Measurements from ENCODE around the gene MEIS2.
"Not testable (repeated sequence)": the region's sequence is repeated elsewhere in the genome, so short reads cannot be mapped to it uniquely, and the experiment has no call there.

Gene MEIS2

GRCh38 chr15:37004373-37004869 lies 95.9 kb downstream of the MEIS2 start:
- DNase-seq: no peak

DNA sequence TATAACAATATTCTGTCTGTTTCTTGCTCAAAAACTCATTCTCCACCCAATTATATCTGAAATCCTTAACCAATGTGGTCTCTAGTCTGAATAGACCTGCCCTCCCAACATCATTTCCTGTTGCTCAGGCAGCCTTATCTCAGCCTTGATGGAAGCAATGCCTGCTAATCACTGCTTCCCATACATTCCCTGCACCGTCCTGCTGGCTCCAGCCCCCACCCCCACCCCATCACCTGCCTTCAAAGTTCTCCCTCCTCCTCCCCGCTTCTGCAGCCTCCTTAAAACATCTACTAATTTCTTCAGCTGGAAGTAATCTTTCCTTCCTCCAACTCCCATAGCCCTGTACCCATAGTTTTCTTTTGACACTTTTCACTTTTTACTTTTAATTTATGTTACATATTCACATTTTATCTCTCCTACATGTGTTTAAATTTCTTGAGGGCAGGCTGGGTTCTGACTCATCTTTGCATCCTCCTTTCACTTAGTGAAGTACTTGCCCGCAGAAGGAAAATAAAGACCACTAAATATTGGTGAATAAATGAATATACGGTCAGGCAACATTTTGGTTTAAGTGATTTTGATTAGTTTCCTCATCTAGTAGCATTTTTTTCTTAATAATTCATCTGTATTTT lies 98.2 kb downstream of the MEIS2 start:
- no peak for DNase-seq

DNA sequence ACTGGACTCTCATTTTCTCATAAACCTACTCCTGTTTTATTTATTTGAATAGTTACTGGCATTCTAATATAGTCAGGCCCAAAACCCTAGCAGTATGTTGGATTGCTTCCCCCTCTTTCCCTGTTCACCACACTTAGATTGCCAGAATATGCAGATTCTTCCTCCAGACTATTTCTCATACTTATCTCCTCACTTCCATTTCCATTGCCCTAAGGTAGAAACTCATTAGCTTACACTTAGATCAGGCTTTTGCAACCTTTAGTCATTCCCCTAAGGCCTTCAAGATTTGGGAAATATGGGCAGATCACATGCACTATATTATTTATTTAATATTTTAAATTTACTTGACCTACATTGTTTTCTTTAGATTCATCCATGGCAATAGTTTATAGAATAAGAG lies 98.9 kb downstream of the MEIS2 start:
- no peak for DNase-seq

- DNase-seq: no peak
Observed at GRCh38 chr15:36999778-37000177, 100.6 kb downstream of the MEIS2 start.

DNA sequence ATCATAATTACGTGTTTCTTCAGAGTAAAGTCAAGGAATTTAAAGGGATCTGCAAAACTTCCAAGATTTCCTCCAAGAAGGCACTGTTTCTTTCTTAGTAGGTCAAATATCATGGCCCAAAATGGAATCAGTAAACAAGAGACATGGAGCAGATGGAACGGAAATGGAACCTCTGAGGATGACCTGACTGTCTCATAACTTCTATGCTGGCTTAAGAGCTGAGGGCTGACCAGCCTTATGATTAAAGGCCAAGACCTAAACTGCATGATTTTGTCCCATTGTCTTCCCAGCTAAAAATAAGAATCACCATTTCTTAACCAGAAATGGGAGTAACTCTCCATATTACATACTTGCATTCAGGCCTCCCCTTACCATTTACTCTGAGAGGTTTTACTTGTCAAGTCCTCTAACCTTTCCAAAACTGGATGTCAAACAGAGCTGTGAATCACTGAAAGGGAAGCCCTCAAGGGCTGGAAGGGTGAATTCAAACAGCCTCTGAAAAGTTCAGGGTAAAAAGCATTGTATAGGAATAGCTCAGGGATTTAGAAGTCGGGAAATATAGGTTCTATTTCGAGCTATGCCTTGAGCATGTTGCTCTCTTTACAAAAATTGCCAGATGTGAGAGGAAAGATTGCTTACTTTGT lies 103.7 kb downstream of the MEIS2 start:
- DNase-seq: no peak

GRCh38 chr15:36996121-36996520 lies 104.2 kb downstream of the MEIS2 start:
- DNase-seq: no peak

- no peak for DNase-seq
Observed at GRCh38 chr15:36994790-36995189, 105.6 kb downstream of the MEIS2 start.

GRCh38 chr15:36992454-36992853 lies 107.9 kb downstream of the MEIS2 start:
- no peak for DNase-seq

- DNase-seq: no peak
Observed at GRCh38 chr15:36988947-36989346, 111.4 kb downstream of the MEIS2 start.

DNA sequence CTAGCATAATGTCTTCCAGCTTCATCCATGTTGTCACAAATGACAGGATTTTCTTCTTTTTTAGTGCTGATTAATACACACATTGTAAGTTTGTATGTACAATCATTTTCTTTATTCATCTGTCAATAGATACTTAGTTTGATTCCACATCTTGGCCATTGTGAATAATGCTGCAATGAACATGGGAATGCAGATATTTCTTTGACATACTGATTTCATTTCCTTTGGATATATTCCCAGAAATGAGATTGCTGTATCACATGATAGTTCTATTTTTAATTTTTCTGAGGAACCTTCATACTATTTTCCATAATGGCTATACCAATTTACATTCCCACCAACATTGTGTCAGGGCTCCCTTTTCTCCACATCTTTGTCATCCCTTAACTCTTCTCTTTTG lies 117.9 kb downstream of the MEIS2 start:
- no peak for DNase-seq

DNA sequence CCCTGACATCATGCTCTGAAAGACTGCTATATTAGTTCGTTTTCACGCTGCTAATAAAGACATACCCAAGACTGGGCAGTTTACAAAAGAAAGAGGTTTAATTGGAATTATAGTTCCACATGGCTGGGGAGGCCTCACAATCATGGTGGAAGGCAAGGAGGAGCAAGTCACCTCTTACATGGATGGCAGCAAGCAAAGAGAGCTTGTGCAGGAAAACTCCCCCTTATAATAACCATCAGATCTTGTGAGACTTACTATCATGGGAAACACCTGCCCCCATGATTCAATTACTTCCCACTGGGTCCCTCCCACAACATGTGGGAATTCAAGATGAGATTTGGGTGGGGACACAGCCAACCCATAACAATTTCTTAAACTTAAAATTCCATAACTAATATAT lies 120.1 kb downstream of the MEIS2 start:
- not testable (repeated sequence) for DNase-seq

DNA sequence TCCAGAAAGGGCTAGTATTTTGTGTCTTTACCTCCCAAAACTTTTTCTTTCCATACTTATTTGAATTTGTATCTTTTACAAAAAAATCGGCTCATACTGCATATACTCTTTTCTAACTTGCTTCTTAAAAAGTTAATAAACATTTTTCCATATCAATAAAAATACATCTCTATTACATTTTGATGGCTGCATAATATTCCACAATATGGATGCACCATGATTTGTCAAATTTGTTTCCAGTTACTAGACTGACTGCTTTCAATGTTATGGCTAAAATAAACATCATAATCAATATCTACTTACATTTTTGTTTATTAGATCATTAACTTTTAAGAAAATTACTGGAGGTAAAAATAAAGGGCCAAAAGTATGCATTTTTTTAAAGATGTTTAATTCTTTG lies 121.7 kb downstream of the MEIS2 start:
- no peak for DNase-seq

DNA sequence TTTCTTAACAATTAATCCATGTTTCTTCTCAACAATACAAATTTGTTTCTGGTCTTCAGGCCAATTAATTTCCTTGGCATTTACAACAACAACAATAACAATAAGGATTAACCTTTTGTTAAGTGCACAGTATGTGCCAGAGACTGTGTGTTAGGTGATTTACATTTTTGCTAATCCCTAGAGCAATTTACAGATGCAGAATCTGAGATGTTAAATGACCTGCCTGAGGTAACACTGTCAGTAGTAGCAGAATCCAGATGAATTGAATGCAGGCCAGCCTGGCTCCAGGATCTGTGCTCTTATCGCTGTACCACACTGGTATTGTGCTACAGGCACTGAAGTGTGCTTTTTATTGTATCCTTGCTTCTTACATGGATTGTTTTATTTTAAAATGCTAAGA lies 122.2 kb downstream of the MEIS2 start:
- DNase-seq: no peak

- DNase-seq: no peak
Observed at GRCh38 chr15:36977659-36978058, 122.7 kb downstream of the MEIS2 start.

GRCh38 chr15:36972704-36973103 lies 127.6 kb downstream of the MEIS2 start:
- DNase-seq: no peak

DNA sequence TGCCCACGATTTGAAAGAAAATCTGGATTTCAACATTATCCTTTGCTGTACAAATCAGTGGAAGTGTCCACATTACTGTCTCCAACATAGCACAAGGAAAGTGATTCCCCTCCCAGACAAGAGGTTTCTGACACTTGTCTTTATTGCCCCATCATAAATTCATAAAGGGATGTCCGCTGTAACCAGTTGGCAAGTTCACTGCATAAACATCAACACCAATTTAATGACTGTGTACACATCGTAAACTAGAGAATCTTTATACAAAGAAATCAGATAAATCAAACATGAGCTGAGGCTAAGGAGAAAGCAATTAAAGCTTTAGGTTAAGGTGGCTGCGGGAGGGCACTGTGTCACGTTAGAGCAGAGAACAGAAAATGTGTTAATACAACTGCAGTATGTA lies 129.8 kb downstream of the MEIS2 start:
- no peak for DNase-seq

GRCh38 chr15:36967929-36968328 lies 132.4 kb downstream of the MEIS2 start:
- no peak for DNase-seq

- no peak for DNase-seq
Observed at GRCh38 chr15:36966708-36967107, 133.6 kb downstream of the MEIS2 start.

- DNase-seq: no peak
Observed at GRCh38 chr15:36965570-36966342, 134.6 kb downstream of the MEIS2 start.

GRCh38 chr15:36964626-36965025 lies 135.7 kb downstream of the MEIS2 start:
- DNase-seq: no peak

DNA sequence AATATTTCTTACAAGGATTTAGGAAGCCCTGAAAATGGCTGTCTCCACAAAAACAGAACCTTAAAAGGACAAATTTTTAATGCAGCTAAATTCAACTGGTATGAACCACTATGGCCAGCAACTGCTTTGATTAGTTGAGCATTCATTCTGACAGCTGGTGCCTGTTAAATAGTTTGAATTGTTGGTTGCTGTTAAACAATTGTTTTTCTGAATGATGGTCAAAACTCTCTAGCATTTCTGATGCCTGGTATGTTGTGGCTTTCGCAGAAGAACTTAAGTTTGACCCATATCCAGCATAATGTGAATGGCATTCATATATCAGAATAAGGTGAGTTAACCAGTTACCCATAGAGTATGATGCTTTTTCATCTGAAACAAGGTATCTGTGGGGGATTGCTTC lies 138.4 kb downstream of the MEIS2 start:
- no peak for DNase-seq

GRCh38 chr15:36960947-36961227 lies 139.5 kb downstream of the MEIS2 start:
- DNase-seq: no peak

DNA sequence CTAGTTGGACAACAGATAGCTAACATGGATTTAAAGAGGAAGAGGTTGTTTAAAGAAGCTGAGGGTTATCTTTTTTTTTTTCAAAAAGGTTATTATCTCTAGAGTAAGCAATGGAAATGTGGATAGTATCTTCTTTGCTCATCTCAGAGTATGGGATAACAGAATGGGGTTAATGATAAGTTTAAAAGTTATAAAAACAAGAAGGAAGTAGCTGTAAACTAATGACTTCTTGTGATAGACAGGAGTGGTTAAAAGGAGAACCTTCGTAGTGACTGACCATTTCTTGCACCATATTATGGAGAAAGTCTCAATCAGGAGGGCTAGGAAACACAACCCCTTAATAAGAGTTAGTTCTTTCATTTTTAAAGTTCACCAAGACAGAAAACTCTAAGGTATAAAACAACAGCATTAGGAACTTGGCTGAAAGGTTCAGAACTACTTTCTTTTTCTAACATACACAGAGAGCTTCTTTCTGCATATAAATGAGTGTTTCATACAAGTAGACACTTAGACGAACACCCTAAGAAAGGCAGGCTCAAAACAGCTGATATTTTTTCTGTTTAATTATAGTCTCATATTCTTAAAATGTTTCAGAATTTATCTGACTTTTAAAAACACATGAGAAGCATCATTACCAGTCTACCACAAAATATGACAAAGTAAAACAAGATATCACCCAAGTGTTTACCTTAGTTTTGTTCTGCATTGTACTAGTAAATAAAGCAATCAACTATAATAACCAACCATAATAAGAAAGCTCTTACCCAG lies 140.0 kb downstream of the MEIS2 start:
- DNase-seq: no peak

DNA sequence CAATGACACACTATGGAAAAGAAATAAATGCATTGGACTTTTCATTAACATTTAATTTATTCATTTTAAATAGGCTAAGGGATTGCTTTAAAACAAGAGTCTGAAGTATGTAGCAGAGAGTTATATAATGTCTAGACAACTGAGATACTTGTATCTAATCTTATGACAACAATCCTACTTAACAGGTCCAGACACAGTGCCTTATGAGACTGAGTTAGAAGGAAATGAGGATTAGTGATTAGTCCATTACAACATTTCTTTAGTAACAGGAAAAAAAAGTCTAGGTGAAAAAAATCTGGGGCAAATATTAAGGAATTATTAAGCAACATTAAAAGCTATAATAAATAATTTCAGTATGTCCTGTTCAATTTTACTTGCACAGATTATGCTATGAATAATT lies 140.6 kb downstream of the MEIS2 start:
- DNase-seq: no peak
